ENCODE data around the gene FUT7.

DNA sequence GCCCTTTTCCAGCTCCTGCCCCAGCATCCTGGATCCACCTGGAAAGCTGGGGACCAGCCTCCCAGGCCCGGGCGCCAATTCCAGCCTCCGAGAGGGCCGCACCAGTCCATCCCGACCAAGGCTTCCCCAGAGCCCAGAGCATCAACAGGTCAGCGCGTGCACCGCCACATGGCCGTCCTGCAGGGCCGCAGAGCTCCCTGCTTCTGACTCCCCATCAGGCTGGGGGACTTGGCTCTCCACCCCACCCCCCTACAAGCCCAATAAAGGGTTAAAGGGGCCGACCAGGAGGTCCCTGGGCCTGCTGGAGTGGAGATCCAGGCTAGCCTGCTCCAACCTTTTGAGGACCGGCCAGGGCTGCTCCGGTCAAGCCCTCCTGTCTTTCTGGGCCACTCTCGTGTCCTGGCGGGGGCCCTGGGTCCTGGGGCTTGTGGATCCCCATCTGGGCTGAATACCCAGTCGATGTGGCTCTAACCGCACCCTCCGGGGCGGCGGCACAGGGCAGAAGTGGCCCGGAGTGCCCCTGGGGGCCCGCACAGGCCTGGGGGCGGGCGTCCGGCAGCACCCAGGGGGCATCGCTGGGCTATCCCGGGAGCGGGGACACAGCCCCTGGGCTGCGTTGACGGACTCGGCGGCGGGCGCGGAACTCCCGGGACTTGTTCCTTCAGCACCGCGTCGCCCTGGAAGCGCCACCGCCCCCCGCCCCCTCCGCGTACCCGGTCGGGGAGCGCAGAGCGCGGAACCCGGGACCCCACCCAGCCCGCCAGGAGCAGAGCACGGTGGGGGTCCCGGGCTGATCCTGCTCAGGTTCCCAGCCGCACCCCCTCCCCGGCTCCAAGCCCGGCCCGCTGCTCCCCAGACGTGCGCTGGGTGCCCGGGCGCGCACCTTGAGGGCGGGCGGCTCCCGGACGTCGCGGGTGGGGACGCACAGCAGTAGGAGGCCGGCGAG, 21.4 kb upstream of the FUT7 start:
- TF ChIP-seq, protein P1, sequence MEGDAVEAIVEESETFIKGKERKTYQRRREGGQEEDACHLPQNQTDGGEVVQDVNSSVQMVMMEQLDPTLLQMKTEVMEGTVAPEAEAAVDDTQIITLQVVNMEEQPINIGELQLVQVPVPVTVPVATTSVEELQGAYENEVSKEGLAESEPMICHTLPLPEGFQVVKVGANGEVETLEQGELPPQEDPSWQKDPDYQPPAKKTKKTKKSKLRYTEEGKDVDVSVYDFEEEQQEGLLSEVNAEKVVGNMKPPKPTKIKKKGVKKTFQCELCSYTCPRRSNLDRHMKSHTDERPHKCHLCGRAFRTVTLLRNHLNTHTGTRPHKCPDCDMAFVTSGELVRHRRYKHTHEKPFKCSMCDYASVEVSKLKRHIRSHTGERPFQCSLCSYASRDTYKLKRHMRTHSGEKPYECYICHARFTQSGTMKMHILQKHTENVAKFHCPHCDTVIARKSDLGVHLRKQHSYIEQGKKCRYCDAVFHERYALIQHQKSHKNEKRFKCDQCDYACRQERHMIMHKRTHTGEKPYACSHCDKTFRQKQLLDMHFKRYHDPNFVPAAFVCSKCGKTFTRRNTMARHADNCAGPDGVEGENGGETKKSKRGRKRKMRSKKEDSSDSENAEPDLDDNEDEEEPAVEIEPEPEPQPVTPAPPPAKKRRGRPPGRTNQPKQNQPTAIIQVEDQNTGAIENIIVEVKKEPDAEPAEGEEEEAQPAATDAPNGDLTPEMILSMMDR (IDR thresholded peaks at IDR 0.05): no peak
- TF ChIP-seq ZFX (IDR thresholded peaks at IDR 0.05; ENCODE audit: borderline replicate concordance): no peak
